HG03521 (cell line): ENCODE measurements around the gene IL5RA.

Experiments
- ATAC-seq: cut with Tn5 transposase; IDR thresholded peaks from one replicate; pipeline ENCODE4 v1.9.1; 2021; ENCODE audit warnings: mild to moderate bottlenecking, moderate library complexity; ENCODE audit not compliant: unreplicated experiment

The IL5RA gene

GRCh38 chr3:3107858-3108257 lies 2.3 kb downstream of the IL5RA start:
- ATAC-seq = no peak

DNA sequence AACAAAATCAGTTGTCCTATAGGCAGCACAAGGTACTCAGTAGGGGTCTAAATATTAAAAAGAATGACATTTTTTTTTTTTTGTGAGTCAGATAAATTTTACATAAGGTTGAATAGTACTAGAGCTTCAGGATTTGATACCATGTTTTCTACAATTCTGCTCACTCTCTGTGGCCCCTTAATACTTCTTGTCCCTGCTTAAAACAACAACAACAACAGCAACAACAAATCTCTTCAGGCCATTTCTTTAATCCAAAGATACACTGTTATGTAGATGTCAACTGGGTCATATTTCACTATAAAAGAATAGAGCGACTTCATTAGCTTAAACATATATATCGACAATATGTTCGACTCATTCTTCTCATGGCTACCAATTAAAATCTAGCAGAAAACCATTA lies 3.0 kb downstream of the IL5RA start:
- no peak for ATAC-seq

DNA sequence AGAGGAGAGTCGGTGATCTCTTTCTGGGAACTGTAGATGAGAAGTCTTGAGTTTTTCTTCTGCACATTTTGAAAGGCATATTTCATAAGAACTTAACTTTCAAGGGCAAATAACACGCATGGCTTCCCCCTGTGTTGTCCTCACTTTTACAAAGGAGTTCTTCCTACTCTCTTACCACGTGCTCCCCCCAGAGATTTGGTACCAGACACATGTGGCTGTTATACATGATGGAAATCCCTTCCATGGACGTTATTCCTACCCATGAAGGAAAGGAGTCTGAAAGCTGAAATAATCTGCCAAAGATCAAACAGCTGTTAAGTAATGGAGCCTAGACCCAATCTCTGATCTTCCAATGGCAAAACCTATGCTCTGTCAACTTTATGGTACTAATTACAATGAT lies 4.4 kb downstream of the IL5RA start:
- no peak for ATAC-seq

GRCh38 chr3:3105246-3105645 lies 4.9 kb downstream of the IL5RA start:
- no peak for ATAC-seq

DNA sequence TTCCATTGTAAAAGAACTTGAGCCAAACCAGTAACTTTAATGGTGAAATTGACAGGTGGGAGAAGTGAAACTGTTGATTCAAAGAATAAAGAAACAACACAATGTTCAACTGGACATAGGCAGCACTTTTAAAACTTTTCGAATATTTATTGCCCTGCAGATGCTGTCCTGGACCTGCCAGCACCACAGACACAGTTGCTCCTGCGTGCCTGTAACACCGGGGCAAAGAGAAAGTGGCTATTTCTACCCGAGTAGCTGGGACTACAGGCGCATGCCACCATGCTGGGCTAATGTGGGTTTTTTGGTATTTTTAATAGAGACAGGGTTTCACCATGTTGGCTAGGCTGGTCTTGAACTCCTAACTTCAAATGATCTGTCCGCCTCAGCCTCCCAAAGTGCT lies 7.4 kb downstream of the IL5RA start:
- no peak for ATAC-seq

- ATAC-seq = no peak
These were observed 8.3 kb downstream of the IL5RA start for GRCh38 chr3:3101660-3102458.

GRCh38 chr3:3097958-3098357 lies 12.2 kb downstream of the IL5RA start:
- no peak for ATAC-seq

GRCh38 chr3:3089017-3089416 lies 21.2 kb downstream of the IL5RA start:
- peak; percentile 96 for ATAC-seq

GRCh38 chr3:3087716-3088465 lies 22.3 kb downstream of the IL5RA start:
- ATAC-seq = no peak

DNA sequence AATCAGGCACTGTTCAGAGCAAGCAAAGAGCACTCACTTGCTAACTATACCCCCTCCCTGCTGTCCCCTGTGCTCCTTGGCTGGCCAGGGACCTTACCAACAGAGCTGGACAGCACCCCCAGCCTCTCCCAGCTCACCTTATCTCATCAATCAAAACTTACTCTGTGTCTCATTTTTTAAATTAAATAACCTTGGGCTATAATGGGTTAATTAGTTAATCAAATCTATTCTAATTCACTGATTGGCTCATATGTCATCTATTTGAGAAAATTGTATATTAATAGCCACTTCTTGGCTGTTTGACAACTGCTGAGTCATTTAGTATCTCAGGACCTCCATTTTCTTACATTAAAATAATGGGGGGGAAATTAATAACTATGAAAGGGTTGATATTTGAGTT lies 22.9 kb downstream of the IL5RA start:
- ATAC-seq = no peak

GRCh38 chr3:3086239-3086638 lies 23.9 kb downstream of the IL5RA start:
- ATAC-seq = no peak

- ATAC-seq = no peak
These were observed 24.4 kb downstream of the IL5RA start for GRCh38 chr3:3085782-3086181.

- ATAC-seq = no peak
These were observed 25.3 kb downstream of the IL5RA start for GRCh38 chr3:3084890-3085289.

- no peak for ATAC-seq
These were observed 27.8 kb downstream of the IL5RA start for GRCh38 chr3:3082234-3082924.

- ATAC-seq = no peak
These were observed 28.6 kb downstream of the IL5RA start for GRCh38 chr3:3081381-3082233.

DNA sequence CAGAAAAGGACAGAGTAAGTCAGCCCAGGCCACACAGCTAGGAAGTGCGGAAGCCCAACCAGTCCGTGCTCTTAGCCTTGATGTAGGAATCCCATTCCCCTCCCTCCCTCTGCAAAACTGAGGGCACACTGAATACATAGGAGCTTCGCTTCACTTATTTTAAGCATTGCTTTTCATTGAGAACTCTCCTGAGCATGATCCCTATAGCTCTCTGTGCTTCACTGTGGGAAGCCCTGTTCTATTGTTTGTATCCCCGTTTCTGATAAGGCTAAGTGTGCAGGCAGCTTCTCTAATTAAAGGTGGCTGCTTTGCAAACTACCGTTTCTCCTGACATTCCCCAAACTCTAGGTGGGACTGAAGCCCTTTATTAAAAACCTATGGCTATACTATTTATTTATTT lies 29.9 kb downstream of the IL5RA start:
- ATAC-seq = no peak

- ATAC-seq = no peak
These were observed 35.5 kb downstream of the IL5RA start for GRCh38 chr3:3074551-3075257.

DNA sequence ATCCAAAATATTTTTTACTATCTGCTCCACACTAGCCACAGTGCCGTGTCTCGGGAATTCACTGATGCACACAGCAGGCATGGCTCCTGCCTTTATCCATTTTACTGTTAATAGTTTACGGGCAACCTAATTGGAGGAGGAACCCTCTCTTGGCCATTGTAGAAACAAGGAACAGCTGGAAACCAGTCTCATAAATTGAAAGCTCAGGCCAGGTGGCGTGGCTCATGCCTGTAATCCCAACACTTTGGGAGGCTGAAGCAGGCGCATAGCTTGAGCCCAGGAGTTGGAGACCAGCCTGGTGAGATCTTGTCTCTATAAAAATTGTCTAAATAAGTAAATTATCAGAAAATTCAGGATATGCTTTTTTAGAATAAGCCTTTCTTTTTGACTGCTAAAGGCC lies 39.0 kb downstream of the IL5RA start:
- ATAC-seq = no peak

- ATAC-seq = no peak
These were observed 40.5 kb downstream of the IL5RA start for GRCh38 chr3:3069723-3070122.

- ATAC-seq = no peak
These were observed 41.8 kb downstream of the IL5RA start for GRCh38 chr3:3068358-3068881.
